OCI-LY3 (cell line): Measurements from ENCODE around the gene XPA.
"Not testable (repeated sequence)": the region's sequence is repeated elsewhere in the genome, so short reads cannot be mapped to it uniquely, and the experiment has no call there.

Experiments
- H2AFZ ChIP-seq: fragments of 200-600, 300-600 bp; shearing (Covaris generic); 2 replicates; pipeline ENCODE4 v1.6.0; 2014; ENCODE audit warnings: antibody characterized with exemption, low read depth, low read length
- H3K27ac ChIP-seq: fragments of 200-600, 300-600 bp; sonication (generic); 2 replicates; pipeline ENCODE4 v1.5.1; 2014; ENCODE audit warnings: mild to moderate bottlenecking, low read length, moderate library complexity, mixed read lengths
- H3K27me3 ChIP-seq: fragments of 200-600, 300-600 bp; sonication (generic); 2 replicates; pipeline ENCODE4 v1.6.1; 2014; ENCODE audit warnings: low read depth, low read length, mixed read lengths
- H3K36me3 ChIP-seq: fragments of 200-600, 300-600 bp; sonication (generic); replicated peaks from 2 replicates; pipeline ENCODE3; 2014; ENCODE audit warnings: low read depth, low read length, mixed read lengths
- H3K4me1 ChIP-seq: fragments of 300-600, 200-600 bp; sonication (generic); 2 replicates; pipeline ENCODE4 v1.6.1; 2014; ENCODE audit warnings: low read length, mixed read lengths
- H3K4me2 ChIP-seq: fragments of 200-600, 300-600 bp; sonication (generic); 2 replicates; pipeline ENCODE4 v1.6.1; 2014; ENCODE audit warnings: low read length, mixed read lengths
- H3K4me3 ChIP-seq: fragments of 300-600, 200-600 bp; sonication (generic); 2 replicates; pipeline ENCODE4 v1.5.1; 2014; ENCODE audit warnings: antibody characterized with exemption, mild to moderate bottlenecking, low read length, moderate library complexity
- H3K79me2 ChIP-seq: fragments of 300-600, 200-600 bp; shearing (Covaris generic); 2 replicates; pipeline ENCODE4 v1.6.1; 2014; ENCODE audit warnings: mild to moderate bottlenecking, low read length, mixed read lengths
- H3K9ac ChIP-seq: fragments of 300-600, 200-600 bp; shearing (Covaris generic); 2 replicates; pipeline ENCODE4 v1.6.0; 2014; ENCODE audit warnings: mild to moderate bottlenecking, low read length, moderate library complexity
- H3K9me3 ChIP-seq: fragments of 200-600, 300-600 bp; shearing (Covaris generic); 2 replicates; pipeline ENCODE4 v1.6.1; 2014; ENCODE audit warnings: low read length, mixed read lengths; ENCODE audit not compliant: insufficient read depth
- H4K20me1 ChIP-seq: fragments of 200-600, 300-600 bp; sonication (generic); 2 replicates; pipeline ENCODE4 v1.6.1; 2016; ENCODE audit warnings: low read length, mixed read lengths; ENCODE audit not compliant: insufficient read depth
- CTCF ChIP-seq: fragments of 200-600, 300-600 bp; sonication (generic); IDR thresholded peaks from 2 replicates; pipeline ENCODE4 v1.5.1; 2014; ENCODE audit warnings: antibody characterized with exemption, low read length, low read depth
- EZH2phosphoT487 ChIP-seq: fragments of 200-600 bp; shearing (Covaris generic); IDR thresholded peaks from 2 replicates; pipeline ENCODE4 v1.6.1; 2018; ENCODE audit warnings: antibody characterized with exemption, mixed run types, low read depth

XPA gene

GRCh38 chr9:97704851-97705250, 7.7 kb upstream of the XPA start:
- no peak overlapping the region for H3K4me3 ChIP-seq
- peaks cover 6% of the 10 kb centered on the region; the same call in 1 of the 2 replicates for H3K27me3 ChIP-seq
- H3K4me1 ChIP-seq: peaks cover 2% of the 10 kb centered on the region; the same call in 1 of the 2 replicates
- TF ChIP-seq CTCF (no peak), EZH2phosphoT487 (no peak)
- H3K4me2 ChIP-seq: no peak overlapping the region
- H3K79me2 ChIP-seq: no peaks in the 10 kb centered on the region
- H4K20me1 ChIP-seq: no peaks in the 10 kb centered on the region
- no peaks in the 10 kb centered on the region for H3K36me3 ChIP-seq
- no peak overlapping the region for H3K27ac ChIP-seq
- H2AFZ ChIP-seq: no peak overlapping the region
- no peaks in the 10 kb centered on the region for H3K9me3 ChIP-seq
- no peak overlapping the region for H3K9ac ChIP-seq

DNA sequence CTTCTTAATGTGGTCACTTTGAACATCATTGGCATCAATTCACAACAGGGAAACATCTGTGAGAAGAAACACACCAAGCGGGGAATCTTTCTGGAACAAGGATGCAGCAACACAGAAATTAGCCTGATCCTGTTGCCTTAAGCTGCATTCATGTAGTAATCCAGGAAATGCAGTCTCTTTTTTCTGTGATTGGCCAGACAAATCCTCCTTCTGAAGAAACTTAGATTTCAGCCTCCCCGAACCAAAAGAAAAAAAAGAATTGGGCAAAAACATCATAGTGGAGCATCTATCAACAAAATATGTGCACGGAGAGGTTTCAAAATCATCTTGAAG, 7.2 kb upstream of the XPA start:
- Histone ChIP-seq H3K4me3 (no peak overlapping the region), H3K27ac (no peak overlapping the region), H4K20me1 (no peaks in the 10 kb centered on the region), H3K79me2 (no peaks in the 10 kb centered on the region), H3K4me1 (peaks cover 4% of the 10 kb centered on the region; the same call in 1 of the 2 replicates), H2AFZ (no peak overlapping the region), H3K9ac (no peak overlapping the region), H3K36me3 (no peaks in the 10 kb centered on the region), H3K4me2 (no peak overlapping the region), H3K9me3 (no peaks in the 10 kb centered on the region), H3K27me3 (peaks cover 6% of the 10 kb centered on the region; the same call in 1 of the 2 replicates)
- no peak for TF ChIP-seq CTCF
- TF ChIP-seq EZH2phosphoT487: no peak

- H3K4me1 ChIP-seq: peaks cover 9% of the 10 kb centered on the region
- no peak overlapping the region for H3K27ac ChIP-seq
- H3K9me3 ChIP-seq: no peaks in the 10 kb centered on the region
- H3K36me3 ChIP-seq: no peaks in the 10 kb centered on the region
- H4K20me1 ChIP-seq: no peaks in the 10 kb centered on the region
- peaks cover 6% of the 10 kb centered on the region; the same call in 1 of the 2 replicates for H3K27me3 ChIP-seq
- no peaks in the 10 kb centered on the region for H3K79me2 ChIP-seq
- H3K4me2 ChIP-seq: no peak overlapping the region
- H2AFZ ChIP-seq: no peak overlapping the region
- H3K4me3 ChIP-seq: no peak overlapping the region
- no peak for TF ChIP-seq EZH2phosphoT487
- TF ChIP-seq CTCF: no peak
- no peak overlapping the region for H3K9ac ChIP-seq
Observed at GRCh38 chr9:97703437-97704344, 6.6 kb upstream of the XPA start.

DNA sequence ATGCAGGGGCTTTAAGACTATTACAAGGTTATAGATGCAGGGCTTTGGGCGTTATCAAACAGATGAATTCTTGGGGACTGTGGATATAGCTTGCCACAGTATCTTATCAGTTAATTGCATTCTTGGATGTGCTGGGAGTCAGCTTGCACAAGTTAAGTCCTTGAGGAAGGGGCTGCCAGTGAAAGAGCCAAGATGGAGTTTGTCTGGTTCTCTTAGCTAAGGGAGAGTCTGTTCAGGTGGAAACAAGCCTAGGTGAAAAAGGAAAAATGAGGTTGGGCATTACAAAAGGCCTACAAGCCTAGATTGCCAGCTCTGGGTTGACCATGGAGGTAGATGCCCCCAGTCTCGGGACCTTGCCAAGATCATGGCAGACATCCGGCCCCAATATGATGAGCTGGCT, 2.7 kb upstream of the XPA start:
- not testable (repeated sequence) for H3K36me3 ChIP-seq, H3K27ac ChIP-seq, H4K20me1 ChIP-seq, H3K27me3 ChIP-seq, H3K9me3 ChIP-seq, H3K9ac ChIP-seq, H2AFZ ChIP-seq
- peak overlapping the region; percentile 65 for H3K4me3 ChIP-seq
- H3K4me1 ChIP-seq: peaks cover 24% of the 10 kb centered on the region
- H3K79me2 ChIP-seq: peaks cover 21% of the 10 kb centered on the region
- peak overlapping the region; percentile 78 for H3K4me2 ChIP-seq

GRCh38 chr9:97699281-97699680, 2.1 kb upstream of the XPA start:
- H3K4me2 ChIP-seq: peak overlapping the region; percentile 78
- peaks cover 27% of the 10 kb centered on the region for H3K79me2 ChIP-seq
- peak overlapping the region; percentile 65 for H3K4me3 ChIP-seq

More at GRCh38 chr9:97699281-97699680, 2.1 kb upstream of the XPA start:
- H3K27me3 ChIP-seq, H3K27ac ChIP-seq, H2AFZ ChIP-seq, H3K9me3 ChIP-seq, H4K20me1 ChIP-seq, H3K36me3 ChIP-seq: not testable (repeated sequence)
- Histone ChIP-seq H3K9ac (0 out of 2 replicates have a peak overlapping the region, but pooled peaks have one; percentile 11), H3K4me1 (peaks cover 24% of the 10 kb centered on the region)
